Mononuclear cell (primary cell): ENCODE measurements around the gene UBE2E2. TPM values are rescaled to one million over a fixed set of nuclear protein-coding genes. Genes with fewer than 3 reads are reported as not detected.

ENCODE experiments used
- H3K27me3 ChIP-seq: 2 replicates; pipeline ENCODE4 v1.6.0; 2011; ENCODE audit warnings: low read length, control low read depth; ENCODE audit not compliant: insufficient read depth
- H3K4me1 ChIP-seq: 2 replicates; pipeline ENCODE4 v1.5.1; 2011; ENCODE audit warnings: mild to moderate bottlenecking, low read length, control low read depth; ENCODE audit not compliant: insufficient read depth
- H3K4me3 ChIP-seq: 2 replicates; pipeline ENCODE4 v1.5.1; 2011; ENCODE audit warnings: mild to moderate bottlenecking, low read length, moderate library complexity
- H3K9me3 ChIP-seq: 2 replicates; pipeline ENCODE4 v1.5.1; 2011; ENCODE audit warnings: low read depth, mild to moderate bottlenecking, control low read depth, low read length
- total RNA-seq: library from RNA; depleted of rRNA; stranded (reverse); fragments of >200 nt; gene quantifications from one replicate; pipeline ENCODE4 v1.2.3, GENCODE V29; 2012

UBE2E2 gene
- total RNA-seq, 1 donor, result 53.9 TPM

- Histone ChIP-seq H3K4me3 (no peak overlapping the region), H3K4me1 (no peaks in the 10 kb centered on the region), H3K9me3 (no peaks in the 10 kb centered on the region), H3K27me3 (no peaks in the 10 kb centered on the region)
Measured at GRCh38 chr3:23590424-23591273, 387.5 kb downstream of the UBE2E2 start.

DNA sequence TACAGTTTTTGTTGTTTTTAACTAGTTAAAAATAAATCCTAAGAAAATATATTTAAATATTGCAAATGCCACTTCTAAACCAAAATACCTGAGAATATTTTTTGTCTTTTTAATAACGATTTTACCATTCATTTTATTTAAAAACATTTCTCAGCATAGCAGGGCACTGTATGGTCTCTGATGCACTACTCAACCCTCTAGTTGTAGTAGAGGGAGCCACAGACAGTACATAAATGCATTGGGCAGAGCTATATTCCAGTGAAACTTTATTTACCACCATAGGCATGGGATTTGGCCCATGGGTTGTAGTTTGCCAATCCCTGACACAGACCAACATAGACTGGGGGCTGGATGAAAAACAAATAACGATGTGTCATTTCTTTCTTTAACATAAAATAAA is 388.2 kb downstream of the UBE2E2 start:
- Histone ChIP-seq H3K4me1 (no peaks in the 10 kb centered on the region), H3K4me3 (no peak overlapping the region), H3K27me3 (no peaks in the 10 kb centered on the region), H3K9me3 (no peaks in the 10 kb centered on the region)

DNA sequence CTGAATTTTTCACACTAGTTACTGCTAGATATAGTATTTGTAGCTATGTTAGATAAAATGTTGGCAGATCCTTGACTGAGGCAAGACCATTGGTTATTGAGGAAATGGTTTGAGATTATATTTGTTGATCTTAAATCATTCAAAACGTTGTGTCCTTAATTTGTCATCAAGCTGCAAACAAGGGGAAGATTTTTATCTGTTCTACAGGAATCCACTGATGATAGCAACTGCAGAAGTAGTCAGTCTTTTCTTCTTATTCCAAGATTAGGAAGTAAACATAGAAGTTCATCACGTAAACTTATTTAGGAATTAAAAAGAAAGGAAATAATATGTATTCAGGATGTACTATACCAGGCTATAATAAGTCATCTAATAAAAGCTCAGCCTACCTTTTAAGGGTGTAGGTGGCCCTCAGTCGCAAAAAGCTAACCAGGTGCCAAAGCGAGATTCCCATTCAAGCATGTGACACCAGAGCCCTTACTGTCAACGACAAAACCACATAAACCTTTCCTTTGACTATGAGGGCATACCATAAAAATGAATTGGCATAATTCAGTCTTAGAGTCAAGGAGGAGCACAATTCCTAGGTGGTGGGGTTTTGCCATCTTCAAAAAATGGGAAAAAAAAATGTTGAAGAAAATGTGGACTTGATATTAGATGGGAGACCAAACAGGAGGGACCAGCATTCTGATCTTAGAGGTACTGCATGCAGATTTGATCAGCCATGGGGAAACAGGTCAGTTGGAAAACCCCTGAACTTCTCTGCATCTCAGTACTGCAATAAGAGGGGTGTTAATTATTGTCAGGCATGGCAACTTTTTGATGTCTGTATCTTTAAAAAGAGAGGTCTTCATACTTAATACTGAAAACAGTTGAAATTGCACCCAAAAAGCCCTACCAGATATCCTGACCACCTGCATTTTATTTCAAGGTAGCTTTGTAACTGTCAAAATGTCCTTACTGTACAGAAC is 390.1 kb downstream of the UBE2E2 start:
- Histone ChIP-seq H3K27me3 (no peaks in the 10 kb centered on the region), H3K4me1 (no peaks in the 10 kb centered on the region), H3K4me3 (no peak overlapping the region), H3K9me3 (no peaks in the 10 kb centered on the region)

DNA sequence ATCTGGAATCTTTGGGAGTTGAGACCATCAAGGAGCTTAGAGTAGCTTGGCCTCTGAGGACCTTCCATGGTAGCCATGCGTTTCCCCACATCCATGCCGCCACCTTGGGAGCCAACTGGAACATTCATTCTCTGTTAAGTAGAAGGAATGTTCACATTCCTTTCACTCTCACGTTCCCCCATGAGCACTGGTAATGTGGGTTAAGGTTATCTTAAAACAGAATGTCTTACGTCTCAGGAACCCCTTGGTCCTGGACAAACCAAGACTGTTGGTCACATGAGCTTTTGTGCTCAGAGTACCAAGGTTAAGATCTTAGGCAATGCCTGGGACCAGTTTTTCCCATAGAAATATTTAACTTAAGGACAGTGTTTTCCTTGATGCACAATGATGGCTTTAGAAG is 390.9 kb downstream of the UBE2E2 start:
- H3K4me1 ChIP-seq, result no peaks in the 10 kb centered on the region
- no peak overlapping the region for H3K4me3 ChIP-seq
- no peaks in the 10 kb centered on the region for H3K27me3 ChIP-seq
- H3K9me3 ChIP-seq, result no peaks in the 10 kb centered on the region

DNA sequence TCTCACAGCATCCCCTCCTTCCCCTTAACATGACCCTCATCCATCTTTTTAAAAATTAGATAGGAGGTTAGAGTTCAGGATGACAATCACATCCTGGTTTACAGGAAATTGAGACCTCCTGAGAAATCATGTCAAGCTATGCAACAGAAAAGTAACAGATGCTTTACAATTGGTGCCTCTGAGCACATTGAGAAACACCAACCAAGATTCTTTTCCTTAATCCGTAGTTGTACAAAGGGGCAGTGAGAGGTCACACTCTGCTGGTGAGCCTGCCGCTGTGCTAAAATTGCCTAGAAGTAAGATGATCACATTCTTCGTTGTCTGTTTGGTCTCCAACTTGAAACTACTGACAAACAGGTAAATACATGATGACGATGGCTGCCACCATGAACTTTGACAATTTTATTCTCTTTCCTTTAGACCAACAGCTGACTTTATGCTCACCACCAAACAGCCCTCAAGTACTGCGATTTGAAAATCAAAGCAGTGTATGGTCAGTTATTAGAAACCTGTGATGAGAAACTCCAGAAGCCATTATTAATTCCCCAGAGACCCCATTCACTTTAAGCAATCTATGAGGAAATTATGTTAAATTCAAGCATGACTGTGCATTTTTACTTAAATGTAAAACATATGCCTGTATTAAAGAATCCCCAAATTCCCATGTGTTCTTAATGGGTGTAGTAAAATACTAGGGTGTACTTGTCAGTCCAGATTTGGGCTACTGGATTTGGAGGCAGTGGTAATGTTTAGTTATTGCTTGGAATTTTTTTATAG is 392.0 kb downstream of the UBE2E2 start:
- Histone ChIP-seq H3K27me3 (no peaks in the 10 kb centered on the region), H3K9me3 (no peaks in the 10 kb centered on the region), H3K4me3 (no peak overlapping the region), H3K4me1 (no peaks in the 10 kb centered on the region)

GRCh38 chr3:23595851-23596250 is 392.7 kb downstream of the UBE2E2 start:
- H3K4me3 ChIP-seq, result no peak overlapping the region
- H3K9me3 ChIP-seq, result no peaks in the 10 kb centered on the region
- no peaks in the 10 kb centered on the region for H3K27me3 ChIP-seq
- H3K4me1 ChIP-seq, result no peaks in the 10 kb centered on the region

DNA sequence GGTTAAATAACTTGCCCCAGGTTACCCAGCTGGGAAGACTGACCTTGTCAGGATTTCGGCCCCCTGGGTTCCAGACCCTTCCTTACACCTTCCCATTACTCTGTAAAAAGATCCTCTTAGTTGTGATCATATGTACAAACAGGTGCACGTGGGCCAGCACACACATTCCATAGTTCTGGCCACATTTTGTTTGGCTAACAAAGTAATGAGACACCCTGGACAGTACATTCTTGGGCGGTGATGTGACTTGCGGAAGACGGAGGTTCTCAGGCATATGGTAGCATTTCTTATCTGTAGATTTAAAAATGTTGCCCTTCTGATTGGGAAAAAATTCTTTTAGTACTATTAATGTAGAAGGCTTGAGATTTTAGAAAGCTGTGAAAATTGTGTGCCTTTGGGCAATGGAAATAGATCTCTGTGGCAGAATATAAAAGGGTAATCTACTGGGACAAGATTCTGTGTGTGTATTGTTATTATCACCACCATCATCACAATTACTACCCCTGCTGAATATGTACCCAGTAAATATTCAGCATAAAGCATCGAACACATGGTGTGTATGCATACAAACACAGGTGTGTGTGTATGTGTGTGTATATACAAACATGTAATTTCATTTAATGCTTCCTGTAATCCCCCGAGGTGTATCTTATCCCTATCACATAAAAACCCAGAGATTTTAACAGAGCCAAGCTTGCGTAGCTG is 397.2 kb downstream of the UBE2E2 start:
- no peak overlapping the region for H3K4me3 ChIP-seq
- H3K4me1 ChIP-seq, result no peaks in the 10 kb centered on the region
- no peaks in the 10 kb centered on the region for H3K27me3 ChIP-seq
- H3K9me3 ChIP-seq, result no peaks in the 10 kb centered on the region

- Histone ChIP-seq H3K27me3 (no peaks in the 10 kb centered on the region), H3K4me3 (no peak overlapping the region), H3K9me3 (no peaks in the 10 kb centered on the region), H3K4me1 (no peaks in the 10 kb centered on the region)
Measured at GRCh38 chr3:23601091-23601822, 398.1 kb downstream of the UBE2E2 start.

DNA sequence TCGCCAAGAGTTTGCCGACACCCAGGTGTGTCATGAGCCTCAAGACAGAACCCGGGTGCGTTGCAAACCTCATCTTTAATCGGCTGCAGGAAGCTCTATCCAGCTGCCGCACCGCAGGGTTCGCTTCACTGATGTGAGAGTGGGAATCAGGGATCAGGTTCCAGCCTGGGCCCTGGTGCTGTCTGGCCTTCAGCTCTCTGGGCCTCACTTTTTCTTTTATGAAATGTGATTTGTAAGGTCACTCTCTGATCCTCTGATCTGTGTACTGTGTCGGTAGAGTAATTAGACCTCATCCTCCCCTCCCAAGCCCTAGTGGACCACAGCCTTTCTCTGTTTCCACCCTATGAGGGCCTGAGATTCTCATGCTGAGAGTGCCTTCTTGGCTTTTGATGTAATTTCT is 399.8 kb downstream of the UBE2E2 start:
- Histone ChIP-seq H3K4me3 (no peak overlapping the region), H3K4me1 (no peaks in the 10 kb centered on the region), H3K9me3 (no peaks in the 10 kb centered on the region), H3K27me3 (no peaks in the 10 kb centered on the region)

GRCh38 chr3:23607184-23607847 is 404.2 kb downstream of the UBE2E2 start:
- peaks cover 4% of the 10 kb centered on the region for H3K4me1 ChIP-seq

GRCh38 chr3:23608650-23609049 is 405.5 kb downstream of the UBE2E2 start:
- H3K4me1 ChIP-seq, result peaks cover 4% of the 10 kb centered on the region
- no peaks in the 10 kb centered on the region for H3K27me3 ChIP-seq
- H3K9me3 ChIP-seq, result no peaks in the 10 kb centered on the region
- no peak overlapping the region for H3K4me3 ChIP-seq

More at GRCh38 chr3:23607184-23607847, 404.2 kb downstream of the UBE2E2 start:
- no peaks in the 10 kb centered on the region for H3K9me3 ChIP-seq
- H3K4me3 ChIP-seq, result no peak overlapping the region
- H3K27me3 ChIP-seq, result no peaks in the 10 kb centered on the region

GRCh38 chr3:23611737-23612295 is 408.7 kb downstream of the UBE2E2 start:
- H3K9me3 ChIP-seq, result no peaks in the 10 kb centered on the region
- no peak overlapping the region for H3K4me3 ChIP-seq
- H3K27me3 ChIP-seq, result no peaks in the 10 kb centered on the region
- H3K4me1 ChIP-seq, result peaks cover 4% of the 10 kb centered on the region

GRCh38 chr3:23612296-23612891 is 409.3 kb downstream of the UBE2E2 start:
- peaks cover 4% of the 10 kb centered on the region for H3K4me1 ChIP-seq
- H3K27me3 ChIP-seq, result no peaks in the 10 kb centered on the region
- H3K9me3 ChIP-seq, result no peaks in the 10 kb centered on the region
- H3K4me3 ChIP-seq, result no peak overlapping the region
